HG03039 (cell line): Measurements from ENCODE around the gene HCK.
A peak's percentile ranks its signal among the peaks of the same experiment; 100 is the strongest.

ENCODE experiments used
- ATAC-seq: cut with Tn5 transposase; IDR thresholded peaks from one replicate; pipeline ENCODE4 v1.9.1; 2021; ENCODE audit warnings: mild to moderate bottlenecking, moderate library complexity; ENCODE audit not compliant: unreplicated experiment

The HCK gene

GRCh38 chr20:32125506-32125905 lies 73.5 kb downstream of the HCK start:
- ATAC-seq, result no peak

- ATAC-seq, result no peak
Measured at GRCh38 chr20:32126919-32127318, 74.9 kb downstream of the HCK start.

DNA sequence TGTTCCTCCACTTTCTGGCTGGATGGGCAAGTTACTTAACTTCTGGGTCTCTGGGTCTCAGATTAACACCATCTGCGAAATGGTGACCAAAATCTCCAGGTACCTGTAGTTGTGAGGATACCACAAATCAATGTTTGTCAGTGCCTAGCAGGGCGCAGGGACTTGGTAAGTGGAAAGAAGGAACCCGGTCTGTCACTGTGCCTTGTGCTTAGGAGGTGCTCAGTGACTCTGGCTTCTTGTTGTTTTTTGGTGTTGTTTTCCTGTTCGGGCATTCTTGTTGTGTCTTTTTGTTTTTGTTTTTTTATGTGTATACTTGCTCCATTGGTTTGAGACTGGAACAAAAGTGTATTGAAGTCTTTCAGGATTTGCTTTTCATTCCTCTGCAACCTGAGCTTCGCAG lies 75.3 kb downstream of the HCK start:
- no peak for ATAC-seq

GRCh38 chr20:32128167-32128566 lies 76.1 kb downstream of the HCK start:
- no peak for ATAC-seq

DNA sequence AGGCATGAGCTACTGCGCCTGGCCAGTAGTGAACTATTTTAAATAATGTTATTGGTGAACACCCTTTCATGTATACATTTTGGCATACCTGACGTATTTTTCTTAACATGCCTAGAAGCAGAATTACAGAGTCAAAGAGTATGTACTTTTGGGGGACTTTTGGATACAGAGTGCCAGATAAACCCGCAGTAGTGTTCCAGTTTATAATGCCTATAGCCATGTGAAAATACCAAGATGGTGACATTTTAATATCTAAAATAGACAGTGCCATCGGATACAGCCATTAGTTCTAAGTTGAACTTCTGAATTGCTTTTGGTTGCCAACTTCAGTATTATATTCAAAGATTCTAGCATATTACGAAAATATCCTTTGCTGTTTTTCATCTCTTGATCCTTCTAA lies 77.8 kb downstream of the HCK start:
- ATAC-seq, result no peak

GRCh38 chr20:32130352-32130751 lies 78.3 kb downstream of the HCK start:
- ATAC-seq, result no peak

- ATAC-seq, result no peak
Measured at GRCh38 chr20:32130965-32131364, 78.9 kb downstream of the HCK start.

GRCh38 chr20:32132911-32133549 lies 81.0 kb downstream of the HCK start:
- peak; percentile 79 for ATAC-seq

DNA sequence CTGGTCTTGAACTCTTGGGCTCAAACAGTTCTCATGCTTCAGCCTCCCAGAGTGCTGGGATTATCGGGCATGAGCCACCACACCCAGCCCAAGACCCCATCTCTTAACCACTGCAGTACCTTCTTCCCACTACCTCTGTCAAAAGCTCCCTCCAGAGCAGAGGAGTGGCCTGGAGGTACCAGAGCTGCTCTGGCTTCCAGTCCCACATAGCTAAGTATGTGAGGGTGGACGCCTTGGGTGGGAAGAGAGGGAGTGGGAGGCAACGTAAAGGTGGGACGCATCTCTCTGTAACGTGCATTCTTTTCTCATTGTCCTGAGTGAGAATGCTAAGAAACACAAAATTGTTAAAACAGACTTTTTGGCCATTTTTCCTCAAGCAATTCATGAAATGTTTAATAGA lies 82.0 kb downstream of the HCK start:
- no peak for ATAC-seq

- no peak for ATAC-seq
Measured at GRCh38 chr20:32135983-32136515, 84.0 kb downstream of the HCK start.

DNA sequence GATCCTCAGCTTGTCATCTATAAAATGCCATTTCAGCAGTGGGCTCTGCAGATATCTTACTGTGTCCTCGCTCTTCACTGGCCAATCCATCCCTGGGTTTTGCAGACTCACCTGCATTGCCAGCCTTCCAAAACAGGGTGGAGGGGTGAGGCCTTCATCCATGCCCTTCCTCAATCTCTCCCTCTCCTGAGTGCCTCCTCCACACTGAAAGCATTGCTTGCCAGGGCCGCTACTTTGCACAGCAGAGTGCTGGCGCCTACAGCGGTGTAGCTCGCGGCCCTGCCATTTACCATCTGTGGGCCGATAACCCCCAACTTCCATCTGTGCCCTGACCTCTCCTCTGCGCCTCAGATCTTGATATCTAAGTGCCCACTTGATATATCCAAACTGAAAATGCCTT lies 86.9 kb downstream of the HCK start:
- no peak for ATAC-seq

GRCh38 chr20:32139947-32140346 lies 87.9 kb downstream of the HCK start:
- ATAC-seq, result no peak

GRCh38 chr20:32140603-32141002 lies 88.6 kb downstream of the HCK start:
- ATAC-seq, result no peak

DNA sequence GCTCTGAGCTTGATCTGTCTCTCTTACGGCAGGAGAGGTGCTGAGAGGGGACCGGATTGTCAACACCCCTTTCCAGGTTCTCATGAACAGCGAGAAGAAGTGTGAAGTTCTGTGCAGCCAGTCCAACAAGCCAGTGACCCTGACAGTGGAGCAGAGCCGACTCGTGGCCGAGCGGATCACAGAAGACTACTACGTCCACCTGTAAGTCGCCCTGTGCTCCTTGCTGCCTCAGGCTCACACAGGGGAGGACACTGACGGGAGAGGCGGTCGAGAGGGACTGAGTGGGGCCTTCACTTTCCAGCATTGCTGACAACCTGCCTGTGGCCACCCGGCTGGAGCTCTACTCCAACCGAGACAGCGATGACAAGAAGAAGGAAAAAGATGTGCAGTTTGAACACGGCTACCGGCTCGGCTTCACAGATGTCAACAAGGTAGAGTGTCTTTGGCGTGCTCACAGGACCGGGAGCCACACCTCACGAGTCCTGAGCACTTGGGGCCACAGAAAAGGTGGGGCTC lies 89.5 kb downstream of the HCK start:
- ATAC-seq, result no peak

DNA sequence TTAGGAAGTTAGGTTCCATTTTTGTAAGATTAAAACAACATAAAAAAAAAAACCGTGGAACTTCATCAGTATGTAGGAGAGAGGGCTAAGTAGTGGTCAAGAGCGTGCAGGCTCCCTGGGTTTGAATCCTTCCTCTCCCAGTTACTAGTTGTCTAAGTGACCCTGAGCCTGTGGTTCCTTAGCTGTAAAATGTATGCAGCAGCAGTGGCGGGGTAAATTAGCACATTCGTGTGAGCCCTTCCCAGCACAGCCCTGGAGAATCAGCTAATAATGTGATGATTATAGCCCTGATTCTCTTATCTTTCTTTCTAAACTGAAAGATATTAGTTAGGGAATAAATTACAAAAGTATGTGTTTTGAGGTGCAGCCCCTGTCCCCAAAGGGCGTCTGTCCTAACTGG lies 90.0 kb downstream of the HCK start:
- ATAC-seq, result no peak

- no peak for ATAC-seq
Measured at GRCh38 chr20:32142991-32143390, 90.9 kb downstream of the HCK start.

DNA sequence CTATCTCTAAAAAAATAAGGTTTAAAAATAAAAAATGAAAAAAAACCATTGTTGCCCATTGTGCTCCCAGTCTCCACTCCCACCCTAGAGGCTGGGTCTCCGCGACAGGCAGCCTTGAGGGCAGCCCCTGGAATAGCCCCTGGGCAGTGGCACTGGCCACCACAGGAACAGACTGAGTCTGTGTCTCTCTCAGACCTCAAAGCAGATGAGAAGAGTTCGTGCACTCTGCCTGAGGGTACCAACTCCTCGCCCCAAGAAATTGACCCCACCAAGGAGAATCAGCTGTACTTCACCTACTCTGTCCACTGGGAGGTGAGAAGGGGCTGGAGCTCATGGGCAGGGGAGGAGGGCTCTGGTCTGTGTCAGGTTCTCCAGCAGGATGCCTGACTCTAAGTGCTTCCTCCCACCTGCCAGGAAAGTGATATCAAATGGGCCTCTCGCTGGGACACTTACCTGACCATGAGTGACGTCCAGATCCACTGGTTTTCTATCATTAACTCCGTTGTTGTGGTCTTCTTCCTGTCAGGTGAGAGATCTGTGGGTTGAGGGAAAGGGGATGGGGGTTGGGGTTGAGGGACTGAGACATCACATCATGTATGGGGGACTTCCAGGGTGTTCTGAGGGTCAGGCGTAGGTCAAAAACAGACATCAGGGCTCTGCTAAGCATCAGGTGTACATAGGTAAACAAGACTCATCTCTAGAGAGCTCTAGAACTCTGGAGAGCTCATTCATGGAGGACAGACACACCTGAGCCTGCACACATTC lies 93.0 kb downstream of the HCK start:
- no peak for ATAC-seq

- ATAC-seq, result no peak
Measured at GRCh38 chr20:32149566-32150170, 97.6 kb downstream of the HCK start.

- ATAC-seq, result no peak
Measured at GRCh38 chr20:32150291-32150848, 98.3 kb downstream of the HCK start.
